Measurements from ENCODE around the gene DLD.

Gene DLD

DNA sequence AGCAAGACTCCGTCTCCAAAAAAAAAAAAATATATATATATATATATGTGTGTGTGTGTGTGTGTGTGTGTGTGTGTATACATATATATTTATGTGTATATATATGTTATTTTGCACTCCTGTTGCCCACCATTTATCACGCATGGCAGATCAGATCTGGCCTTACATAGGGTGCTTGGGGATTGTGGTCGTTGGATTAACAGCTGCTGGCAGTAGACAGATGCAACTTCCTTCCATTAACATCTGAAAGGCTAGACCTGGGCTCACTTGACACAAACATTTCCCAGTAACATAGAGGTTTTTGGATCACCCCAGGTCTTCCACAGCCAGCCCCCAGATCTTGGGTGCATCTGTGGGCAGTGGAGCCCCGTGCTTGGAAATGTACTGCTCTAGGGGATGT lies 40.8 kb upstream of the DLD start:
- TF ChIP-seq POU6F1 (CRISPR knock-in tag; IDR thresholded peaks at IDR 0.05; ENCODE audit: borderline replicate concordance, low read depth) = no peak
- TF ChIP-seq PATZ1 (CRISPR knock-in tag; IDR thresholded peaks at IDR 0.05; ENCODE audit: borderline replicate concordance) = no peak
- no peak for TF ChIP-seq TOX (CRISPR knock-in tag; IDR thresholded peaks at IDR 0.05; ENCODE audit: borderline replicate concordance)
- TF ChIP-seq BACH2 (CRISPR knock-in tag; IDR thresholded peaks at IDR 0.05; ENCODE audit: borderline replicate concordance) = no peak
- no peak for TF ChIP-seq TCF4 (CRISPR knock-in tag; IDR thresholded peaks at IDR 0.05; ENCODE audit: borderline replicate concordance)
- no peak for TF ChIP-seq CSRNP3 (CRISPR knock-in tag; IDR thresholded peaks at IDR 0.05)
- no peak for TF ChIP-seq GLIS3 (CRISPR knock-in tag; IDR thresholded peaks at IDR 0.05)
- no peak for TF ChIP-seq ZNF565 (CRISPR knock-in tag; conservative IDR thresholded peaks at IDR 0.05; ENCODE audit: low read depth)
- TF ChIP-seq CSDC2 (CRISPR knock-in tag; IDR thresholded peaks at IDR 0.05) = no peak
- TF ChIP-seq ZC3H10 (CRISPR knock-in tag; IDR thresholded peaks at IDR 0.05) = no peak
- no peak for TF ChIP-seq ZNF8 (CRISPR knock-in tag; IDR thresholded peaks at IDR 0.05)
- no peak for ATAC-seq

DNA sequence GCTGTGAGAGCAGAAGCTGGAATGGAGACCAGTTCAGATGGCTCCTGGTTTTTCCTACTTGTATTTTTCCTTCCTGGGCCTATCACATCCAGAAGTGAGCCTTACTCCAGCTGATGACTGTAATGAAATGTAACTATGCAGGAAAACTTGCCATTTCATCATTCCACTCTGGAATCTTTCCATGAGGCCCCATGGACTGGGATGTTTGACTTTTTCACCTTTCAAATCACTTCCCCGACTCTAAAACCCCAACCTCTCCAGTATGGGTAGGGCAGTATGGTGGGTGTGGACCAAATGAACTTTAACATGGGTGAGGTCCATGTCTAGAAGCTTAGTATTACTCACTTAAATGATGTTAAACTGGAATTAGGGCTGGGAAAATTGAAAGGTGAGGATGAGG lies 40.3 kb upstream of the DLD start:
- no peak for ATAC-seq
- TF ChIP-seq TCF4 (CRISPR knock-in tag; IDR thresholded peaks at IDR 0.05; ENCODE audit: borderline replicate concordance) (no peak), ZNF8 (CRISPR knock-in tag; IDR thresholded peaks at IDR 0.05) (no peak)

DNA sequence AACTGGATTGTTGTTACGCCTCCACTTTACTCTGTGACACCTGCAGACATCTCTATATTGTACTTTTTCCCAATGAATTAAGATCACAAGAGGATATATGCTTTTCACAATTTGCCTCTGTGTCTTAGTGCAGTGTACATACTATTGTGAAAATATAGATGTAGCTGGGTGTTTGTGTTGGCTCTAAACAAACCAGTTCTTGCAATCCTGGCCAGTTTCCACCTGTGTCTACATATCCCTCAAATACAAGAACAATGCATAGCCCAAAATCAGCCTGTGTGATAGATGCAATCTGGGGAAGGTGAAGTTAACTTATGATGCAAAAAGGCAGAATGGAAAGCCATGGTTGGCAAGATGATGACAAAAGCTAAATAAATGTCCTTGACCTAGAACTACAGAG lies 36.5 kb upstream of the DLD start:
- ATAC-seq = no peak

More for the DNA sequence above, 36.5 kb upstream of the DLD start:
- TF ChIP-seq ISL1 (CRISPR knock-in tag; IDR thresholded peaks at IDR 0.05) = no peak
- no peak for TF ChIP-seq PPARA (CRISPR knock-in tag; IDR thresholded peaks at IDR 0.05; ENCODE audit: borderline replicate concordance)
- no peak for TF ChIP-seq CSRNP3 (CRISPR knock-in tag; IDR thresholded peaks at IDR 0.05)
- TF ChIP-seq BACH2 (CRISPR knock-in tag; IDR thresholded peaks at IDR 0.05; ENCODE audit: borderline replicate concordance) = no peak
- no peak for TF ChIP-seq OSR1 (CRISPR knock-in tag; IDR thresholded peaks at IDR 0.05)
- TF ChIP-seq ZC3H10 (CRISPR knock-in tag; IDR thresholded peaks at IDR 0.05) = no peak
- no peak for TF ChIP-seq PATZ1 (CRISPR knock-in tag; IDR thresholded peaks at IDR 0.05; ENCODE audit: borderline replicate concordance)
- TF ChIP-seq SNAI2 (CRISPR knock-in tag; IDR thresholded peaks at IDR 0.05) = no peak
- TF ChIP-seq ZFP3 (CRISPR knock-in tag; IDR thresholded peaks at IDR 0.05) = no peak
- TF ChIP-seq, protein P1, sequence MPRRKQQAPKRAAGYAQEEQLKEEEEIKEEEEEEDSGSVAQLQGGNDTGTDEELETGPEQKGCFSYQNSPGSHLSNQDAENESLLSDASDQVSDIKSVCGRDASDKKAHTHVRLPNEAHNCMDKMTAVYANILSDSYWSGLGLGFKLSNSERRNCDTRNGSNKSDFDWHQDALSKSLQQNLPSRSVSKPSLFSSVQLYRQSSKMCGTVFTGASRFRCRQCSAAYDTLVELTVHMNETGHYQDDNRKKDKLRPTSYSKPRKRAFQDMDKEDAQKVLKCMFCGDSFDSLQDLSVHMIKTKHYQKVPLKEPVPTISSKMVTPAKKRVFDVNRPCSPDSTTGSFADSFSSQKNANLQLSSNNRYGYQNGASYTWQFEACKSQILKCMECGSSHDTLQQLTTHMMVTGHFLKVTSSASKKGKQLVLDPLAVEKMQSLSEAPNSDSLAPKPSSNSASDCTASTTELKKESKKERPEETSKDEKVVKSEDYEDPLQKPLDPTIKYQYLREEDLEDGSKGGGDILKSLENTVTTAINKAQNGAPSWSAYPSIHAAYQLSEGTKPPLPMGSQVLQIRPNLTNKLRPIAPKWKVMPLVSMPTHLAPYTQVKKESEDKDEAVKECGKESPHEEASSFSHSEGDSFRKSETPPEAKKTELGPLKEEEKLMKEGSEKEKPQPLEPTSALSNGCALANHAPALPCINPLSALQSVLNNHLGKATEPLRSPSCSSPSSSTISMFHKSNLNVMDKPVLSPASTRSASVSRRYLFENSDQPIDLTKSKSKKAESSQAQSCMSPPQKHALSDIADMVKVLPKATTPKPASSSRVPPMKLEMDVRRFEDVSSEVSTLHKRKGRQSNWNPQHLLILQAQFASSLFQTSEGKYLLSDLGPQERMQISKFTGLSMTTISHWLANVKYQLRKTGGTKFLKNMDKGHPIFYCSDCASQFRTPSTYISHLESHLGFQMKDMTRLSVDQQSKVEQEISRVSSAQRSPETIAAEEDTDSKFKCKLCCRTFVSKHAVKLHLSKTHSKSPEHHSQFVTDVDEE (CRISPR knock-in tag; IDR thresholded peaks at IDR 0.05) = no peak
- TF ChIP-seq RARB (CRISPR knock-in tag; IDR thresholded peaks at IDR 0.05) = no peak
- TF ChIP-seq TCF4 (CRISPR knock-in tag; IDR thresholded peaks at IDR 0.05; ENCODE audit: borderline replicate concordance) = no peak
- TF ChIP-seq ZNF8 (CRISPR knock-in tag; IDR thresholded peaks at IDR 0.05) = no peak
- TF ChIP-seq, protein P2, sequence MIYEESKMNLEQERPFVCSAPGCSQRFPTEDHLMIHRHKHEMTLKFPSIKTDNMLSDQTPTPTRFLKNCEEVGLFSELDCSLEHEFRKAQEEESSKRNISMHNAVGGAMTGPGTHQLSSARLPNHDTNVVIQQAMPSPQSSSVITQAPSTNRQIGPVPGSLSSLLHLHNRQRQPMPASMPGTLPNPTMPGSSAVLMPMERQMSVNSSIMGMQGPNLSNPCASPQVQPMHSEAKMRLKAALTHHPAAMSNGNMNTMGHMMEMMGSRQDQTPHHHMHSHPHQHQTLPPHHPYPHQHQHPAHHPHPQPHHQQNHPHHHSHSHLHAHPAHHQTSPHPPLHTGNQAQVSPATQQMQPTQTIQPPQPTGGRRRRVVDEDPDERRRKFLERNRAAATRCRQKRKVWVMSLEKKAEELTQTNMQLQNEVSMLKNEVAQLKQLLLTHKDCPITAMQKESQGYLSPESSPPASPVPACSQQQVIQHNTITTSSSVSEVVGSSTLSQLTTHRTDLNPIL (CRISPR knock-in tag; IDR thresholded peaks at IDR 0.05; ENCODE audit: low read depth) = no peak
- no peak for TF ChIP-seq TOX (CRISPR knock-in tag; IDR thresholded peaks at IDR 0.05; ENCODE audit: borderline replicate concordance)
- no peak for TF ChIP-seq CSDC2 (CRISPR knock-in tag; IDR thresholded peaks at IDR 0.05)
- no peak for TF ChIP-seq POU6F1 (CRISPR knock-in tag; IDR thresholded peaks at IDR 0.05; ENCODE audit: borderline replicate concordance, low read depth)
- TF ChIP-seq ARNTL (CRISPR knock-in tag; IDR thresholded peaks at IDR 0.05; ENCODE audit: borderline replicate concordance, low read depth) = no peak
- no peak for TF ChIP-seq GLIS3 (CRISPR knock-in tag; IDR thresholded peaks at IDR 0.05)
- no peak for TF ChIP-seq ZNF565 (CRISPR knock-in tag; conservative IDR thresholded peaks at IDR 0.05; ENCODE audit: low read depth)
